IMR-90 (cell line): ENCODE measurements around the gene FBXO34. TPM values are rescaled to one million over a fixed set of nuclear protein-coding genes. Genes with fewer than 3 reads are reported as not detected.

ENCODE experiments used
- ATAC-seq: fragments of 200-7000 bp; cut with Tn5 transposase; 2 replicates; pipeline ENCODE4 v1.9.1; 2020; ENCODE audit warnings: low read depth, mild to moderate bottlenecking, moderate library complexity
- BruUV-seq: library from RNA; stranded (reverse); fragments of 400-500 nt; replicated peaks from 2 replicates; lab custom pipeline; 2021; lab: Mats Ljungman, UMichigan
- CTCF ChIA-PET: fragments of 300-600 bp; formaldehyde crosslinking; extraction: SDS; loops from one replicate; lab custom pipeline; 2021; ENCODE audit warnings: antibody characterized with exemption; lab: Yijun Ruan, JAX
- POLR2A ChIA-PET: fragments of 300-600 bp; sonication (Branson Sonifier 250); formaldehyde crosslinking; loops from one replicate; lab custom pipeline; 2022; ENCODE audit warnings: antibody characterized with exemption; ENCODE audit not compliant: unreplicated experiment; lab: Charles Lee
- DNase-seq: peaks from one replicate; pipeline ENCODE4 v3.0.0; 2013
- H2AFZ ChIP-seq: replicated peaks from 2 replicates; pipeline ENCODE3; 2013; ENCODE audit warnings: low read length, mild to moderate bottlenecking; ENCODE audit not compliant: poor library complexity
- H2AK5ac ChIP-seq: 2 replicates; pipeline ENCODE4 v1.6.1; 2013; ENCODE audit warnings: low read depth, low read length, inconsistent platforms
- H2AK9ac ChIP-seq: replicated peaks from 2 replicates; pipeline ENCODE3; 2013; ENCODE audit warnings: mild to moderate bottlenecking, low read depth, low read length, moderate library complexity; ENCODE audit not compliant: poor library complexity
- H2BK120ac ChIP-seq: 2 replicates; pipeline ENCODE4 v1.6.1; 2013; ENCODE audit warnings: low read depth, low read length, inconsistent platforms
- H2BK15ac ChIP-seq: 3 replicates; pipeline ENCODE4 v1.6.1; 2013; ENCODE audit warnings: low read depth, low read length, inconsistent platforms
- H2BK20ac ChIP-seq: 2 replicates; pipeline ENCODE4 v1.6.1; 2013; ENCODE audit warnings: low read depth, mild to moderate bottlenecking, inconsistent platforms, low read length, moderate library complexity
- H2BK5ac ChIP-seq: 2 replicates; pipeline ENCODE4 v1.6.1; 2013; ENCODE audit warnings: mild to moderate bottlenecking, low read depth, low read length, inconsistent platforms; ENCODE audit not compliant: poor library complexity, severe bottlenecking
- H3K14ac ChIP-seq: replicated peaks from 2 replicates; pipeline ENCODE4 v1.6.1; 2013; ENCODE audit warnings: low read depth, low read length, inconsistent platforms
- H3K18ac ChIP-seq: 2 replicates; pipeline ENCODE4 v1.6.1; 2013; ENCODE audit warnings: low read depth, low read length, control low read depth
- H3K23ac ChIP-seq: 2 replicates; pipeline ENCODE4 v1.6.1; 2013; ENCODE audit warnings: low read depth, low read length, inconsistent platforms
- H3K27ac ChIP-seq: 2 replicates; pipeline ENCODE4 v1.5.1; 2013; ENCODE audit warnings: mild to moderate bottlenecking, control low read depth, low read length; ENCODE audit not compliant: insufficient read depth
- H3K27me3 ChIP-seq: 2 replicates; pipeline ENCODE4 v1.6.1; 2013; ENCODE audit warnings: low read length; ENCODE audit not compliant: control insufficient read depth, insufficient read depth
- H3K36me3 ChIP-seq: 2 replicates; pipeline ENCODE4 v1.6.1; 2013; ENCODE audit warnings: low read length, mixed read lengths; ENCODE audit not compliant: control insufficient read depth, insufficient read depth
- H3K4ac ChIP-seq: 2 replicates; pipeline ENCODE4 v1.6.1; 2013; ENCODE audit warnings: low read depth, low read length, inconsistent platforms
- H3K4me1 ChIP-seq: 2 replicates; pipeline ENCODE4 v1.6.1; 2013; ENCODE audit warnings: low read length, mixed read lengths; ENCODE audit not compliant: control insufficient read depth, insufficient read depth
- H3K4me2 ChIP-seq: 2 replicates; pipeline ENCODE4 v1.6.1; 2013; ENCODE audit warnings: low read depth, mild to moderate bottlenecking, control low read depth, low read length, moderate library complexity
- H3K4me3 ChIP-seq: 2 replicates; pipeline ENCODE4 v1.5.1; 2013; ENCODE audit warnings: low read depth, mild to moderate bottlenecking, control low read depth, low read length, moderate library complexity; ENCODE audit not compliant: insufficient read depth
- H3K56ac ChIP-seq: 2 replicates; pipeline ENCODE4 v1.6.1; 2013; ENCODE audit warnings: low read length, inconsistent platforms; ENCODE audit not compliant: insufficient read depth; ENCODE audit errors: extremely low read depth
- H3K79me1 ChIP-seq, 2 experiments: 2 replicates each; pipeline ENCODE4 v1.6.1; 2013; ENCODE audit warnings: low read length in 2 of 2, inconsistent platforms in 1 of 2, low read depth in 1 of 2
- H3K9ac ChIP-seq: 2 replicates; pipeline ENCODE4 v1.6.1; 2013; ENCODE audit warnings: low read depth, low read length, control low read depth
- H3K9me1 ChIP-seq: 2 replicates; pipeline ENCODE4 v1.6.1; 2013; ENCODE audit warnings: low read length, inconsistent platforms; ENCODE audit not compliant: insufficient read depth
- H3K9me3 ChIP-seq: 2 replicates; pipeline ENCODE4 v1.6.1; 2013; ENCODE audit warnings: low read length; ENCODE audit not compliant: control insufficient read depth, insufficient read depth
- H4K20me1 ChIP-seq: 2 replicates; pipeline ENCODE4 v1.6.1; 2013; ENCODE audit warnings: low read length, inconsistent platforms; ENCODE audit not compliant: insufficient read depth
- H4K5ac ChIP-seq: 2 replicates; pipeline ENCODE4 v1.6.1; 2013; ENCODE audit warnings: mild to moderate bottlenecking, low read depth, low read length, control low read depth
- H4K8ac ChIP-seq, 2 experiments: 2 replicates each; pipeline ENCODE4 v1.6.1; 2013; ENCODE audit warnings: low read depth in 2 of 2, low read length in 2 of 2, control low read depth in 1 of 2, inconsistent platforms in 1 of 2
- H4K91ac ChIP-seq: 2 replicates; pipeline ENCODE4 v1.6.1; 2013; ENCODE audit warnings: low read depth, low read length, inconsistent platforms; ENCODE audit not compliant: insufficient read depth
- CHD1 ChIP-seq: IDR thresholded peaks from 2 replicates; pipeline ENCODE4 v1.6.1; 2012; ENCODE audit warnings: low read depth, low read length, improper control_type of control experiment
- WGBS, 2 experiments: methylation state at CpG; one replicate each; pipeline versions ENCODE4 v1.1.5 to v1.1.7; 2013; ENCODE audit warnings: missing lambda C conversion rate in 2 of 2; ENCODE audit not compliant: insufficient read length in 1 of 2; ENCODE audit errors: extremely low coverage in 2 of 2; 5-methylcytosine and 5-hydroxymethylcytosine counted together
- dilution Hi-C: fragments of 300-500 bp; cut with HindIII; formaldehyde crosslinking; loops from one replicate; pipeline ENCODE4 v1.14.3; 2018; ENCODE audit warnings: low sequenced_read_pairs; ENCODE audit not compliant: unreplicated experiment
- in situ Hi-C: fragments of 300-500 bp; cut with MboI; formaldehyde crosslinking; loops from 3 replicates; pipeline ENCODE4 v1.14.3; 2019; ENCODE audit warnings: low sequenced_read_pairs, inconsistent platforms, mixed read lengths
- intact Hi-C: fragments of 100-400 bp; cut with micrococcal nuclease; formaldehyde crosslinking; loops from 2 replicates; pipeline ENCODE4 v1.10.0; 2022
- polyA plus RNA-seq, 3 experiments: library from polyadenylated mRNA; depleted of rRNA; stranded (reverse); fragments of >200 nt; gene quantifications; 2 replicates each; pipeline ENCODE4 v1.2.3, GENCODE V29; 2012; ENCODE audit warnings: low replicate concordance in 1 of 3
- total RNA-seq: library from RNA; depleted of rRNA; stranded (reverse); fragments of >200 nt; gene quantifications from 2 replicates; pipeline ENCODE4 v1.2.3, GENCODE V29; 2012

Gene FBXO34
- total and polyA plus RNA-seq, 2 of the 4 experiments (the other 2 are of a cell fraction): 15.4 to 35.1 TPM

DNA sequence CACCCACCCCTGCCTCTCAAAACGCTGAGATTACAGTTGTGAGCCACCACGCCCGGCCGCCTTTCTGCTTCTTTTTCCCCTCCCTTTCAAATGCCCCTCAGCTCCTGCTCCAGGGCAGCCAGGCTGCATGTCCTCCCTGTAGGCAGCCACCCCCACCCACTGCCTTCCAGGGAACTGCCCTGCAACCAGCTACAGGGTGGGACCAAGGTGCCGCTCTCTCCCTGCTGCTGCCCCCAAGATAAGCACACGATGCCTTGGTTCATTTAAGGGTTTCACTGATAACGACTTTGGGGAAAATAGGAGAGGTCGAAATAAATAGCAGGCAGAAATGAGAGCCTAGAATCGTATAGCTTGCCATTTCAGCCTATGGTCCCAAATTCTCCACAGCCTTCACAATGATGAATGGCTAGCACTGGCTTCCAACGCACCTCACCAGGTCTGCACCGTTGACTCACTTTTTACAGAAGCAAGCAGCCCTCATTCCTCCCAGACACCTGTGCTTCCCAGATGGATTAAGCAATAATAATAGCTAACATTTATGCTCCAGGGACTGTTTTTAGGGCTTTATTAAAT is 99.7 kb downstream of the FBXO34 start:
- in situ Hi-C loops (no loop called here), intact Hi-C loops (no loop called here), dilution Hi-C loops (no loop called here)
- H3K27me3 ChIP-seq: no peaks in the 10 kb centered on the region
- H3K4me1 ChIP-seq: peaks cover 10% of the 10 kb centered on the region
- H4K20me1 ChIP-seq: no peaks in the 10 kb centered on the region; the same call in 1 of the 2 replicates
- no peak overlapping the region for H2AFZ ChIP-seq
- POLR2A ChIA-PET: no interaction called here
- CTCF ChIA-PET: interaction anchor here (1.0 kb wide), 1 partner anchor 9 kb away, joined by 3 read pairs; no protein-coding TSS in a partner anchor
- H3K9me3 ChIP-seq: no peaks in the 10 kb centered on the region
- DNase-seq (no peak), ATAC-seq (no peak)
- no peak overlapping the region for H3K23ac ChIP-seq
- no peak overlapping the region for H3K9ac ChIP-seq
- H3K27ac ChIP-seq: no peak overlapping the region
- no peak overlapping the region for H2BK20ac ChIP-seq
- H3K79me1 ChIP-seq: peaks cover 3 to 7% of the 10 kb centered on the region in 2 experiments; a peak in 1 of 4 replicates
- H2AK5ac ChIP-seq: no peak overlapping the region
- no peak overlapping the region for H3K18ac ChIP-seq
- H2BK120ac ChIP-seq: no peak overlapping the region
- no peak for TF ChIP-seq CHD1
- no peak overlapping the region for H2BK5ac ChIP-seq
- H3K36me3 ChIP-seq: peaks cover 11% of the 10 kb centered on the region; the same call in 1 of the 2 replicates
- H3K4me2 ChIP-seq: no peak overlapping the region
- H3K9me1 ChIP-seq: peaks cover under 1% of the 10 kb centered on the region; the same call in 1 of the 2 replicates
- H3K14ac ChIP-seq: no peak overlapping the region
- WGBS, 2 experiments: 73% methylated on average over 3 of the region's 11 CpGs; no CpG with 5 or more reads in 1 of the 2 experiments
- no peak overlapping the region for H3K56ac ChIP-seq
- H4K91ac ChIP-seq: no peak overlapping the region
- H2BK15ac ChIP-seq: no peak overlapping the region
- H2AK9ac ChIP-seq: no peak overlapping the region
- no peak overlapping the region for H3K4ac ChIP-seq
- no TSS peak for BruUV-seq
- no peak overlapping the region for H4K8ac ChIP-seq
- no peak overlapping the region for H4K5ac ChIP-seq
- H3K4me3 ChIP-seq: no peak overlapping the region
